Sigmoid colon (tissue), 3 donors: ENCODE data around the gene MAPRE3.

Source experiments
- CTCF ChIP-seq, 4 experiments: fragments of 450-650 bp in 3 of 4; fragments of 200-600 bp in 1 of 4; IDR thresholded peaks; one replicate each; pipeline ENCODE4 v1.5.1; 2016 to 2019; ENCODE audit warnings: antibody characterized with exemption in 4 of 4, mild to moderate bottlenecking in 3 of 4, moderate library complexity in 2 of 4
- POLR2A ChIP-seq, 2 donors: fragments of 450-650 bp; IDR thresholded peaks; one replicate each; pipeline ENCODE4 v1.6.1; 2016; ENCODE audit warnings: antibody characterized with exemption in 2 of 2, mild to moderate bottlenecking in 2 of 2, moderate library complexity in 2 of 2

- TF ChIP-seq CTCF (IDR thresholded peaks at IDR 0.05) (no peak), POLR2A (IDR thresholded peaks at IDR 0.05) (no peak)
Observed at GRCh38 chr2:26983746-26984145, 13.3 kb downstream of the MAPRE3 start.
